ENCODE data around the gene ROR2.

ROR2 gene

DNA sequence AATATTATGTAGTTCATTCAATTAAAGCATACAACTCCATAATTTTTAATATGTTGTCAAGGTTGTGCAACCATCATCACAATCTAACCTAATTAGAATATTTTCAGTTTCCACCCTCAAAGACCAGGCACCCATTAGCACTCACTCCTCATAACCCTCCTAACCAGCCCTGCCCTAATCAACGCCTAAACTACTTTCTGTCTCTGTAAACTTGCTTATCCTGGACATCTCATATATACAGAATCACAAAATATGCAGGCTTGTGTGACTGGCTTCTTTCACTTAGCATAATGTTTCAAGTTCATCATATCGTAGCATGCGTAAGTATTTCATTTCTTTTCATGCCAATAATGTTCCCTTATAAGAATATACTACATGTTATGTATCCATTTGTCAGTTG, 391.6 kb downstream of the ROR2 start:
- no peaks in the 10 kb centered on the region for H3K27me3 ChIP-seq (ENCODE audit: low read length)
- H3K9ac ChIP-seq (ENCODE audit: low read length), result no peak overlapping the region
- no peaks in the 10 kb centered on the region for H3K9me2 ChIP-seq (replicated peaks; ENCODE audit: insufficient read depth, low read length)
- H3K4me3 ChIP-seq (ENCODE audit: insufficient read depth, low read length, poor library complexity, severe bottlenecking), result no peak overlapping the region
- no peak overlapping the region for H3K27ac ChIP-seq (ENCODE audit: low read depth, low read length)
- H3K36me3 ChIP-seq (ENCODE audit: low read length), result no peaks in the 10 kb centered on the region
- no peaks in the 10 kb centered on the region for H3K9me3 ChIP-seq (ENCODE audit: insufficient read depth, low read length)
- no peak overlapping the region for H3K4me2 ChIP-seq (ENCODE audit: low read depth, low read length, poor library complexity, severe bottlenecking)
- H2AFZ ChIP-seq (ENCODE audit: low read depth, low read length, severe bottlenecking), result no peak overlapping the region
- TF ChIP-seq CTCF (IDR thresholded peaks at IDR 0.05; ENCODE audit: insufficient read depth, low read length, poor library complexity, severe bottlenecking) (no peak), EZH2phosphoT487 (conservative IDR thresholded peaks at IDR 0.05; ENCODE audit: low read length) (no peak)
- no peaks in the 10 kb centered on the region for H3K79me2 ChIP-seq (ENCODE audit: insufficient read depth, low read length)
- no peaks in the 10 kb centered on the region for H3F3A ChIP-seq (ENCODE audit: insufficient read depth)
- H4K20me1 ChIP-seq (ENCODE audit: low read depth, low read length), result no peaks in the 10 kb centered on the region

GRCh38 chr9:91557327-91557726, 392.7 kb downstream of the ROR2 start:
- H3K79me2 ChIP-seq (ENCODE audit: insufficient read depth, low read length), result no peaks in the 10 kb centered on the region
- H3K27me3 ChIP-seq (ENCODE audit: low read length), result no peaks in the 10 kb centered on the region
- H3K4me3 ChIP-seq (ENCODE audit: insufficient read depth, low read length, poor library complexity, severe bottlenecking), result no peak overlapping the region
- H2AFZ ChIP-seq (ENCODE audit: low read depth, low read length, severe bottlenecking), result no peak overlapping the region
- H3K4me2 ChIP-seq (ENCODE audit: low read depth, low read length, poor library complexity, severe bottlenecking), result no peak overlapping the region
- no peak overlapping the region for H3K9ac ChIP-seq (ENCODE audit: low read length)
- no peaks in the 10 kb centered on the region for H3K36me3 ChIP-seq (ENCODE audit: low read length)
- no peaks in the 10 kb centered on the region for H3K9me2 ChIP-seq (replicated peaks; ENCODE audit: insufficient read depth, low read length)
- no peak overlapping the region for H3K27ac ChIP-seq (ENCODE audit: low read depth, low read length)
- H4K20me1 ChIP-seq (ENCODE audit: low read depth, low read length), result no peaks in the 10 kb centered on the region
- no peaks in the 10 kb centered on the region for H3F3A ChIP-seq (ENCODE audit: insufficient read depth)
- TF ChIP-seq EZH2phosphoT487 (conservative IDR thresholded peaks at IDR 0.05; ENCODE audit: low read length) (no peak), CTCF (IDR thresholded peaks at IDR 0.05; ENCODE audit: insufficient read depth, low read length, poor library complexity, severe bottlenecking) (no peak)
- no peaks in the 10 kb centered on the region for H3K9me3 ChIP-seq (ENCODE audit: insufficient read depth, low read length)

DNA sequence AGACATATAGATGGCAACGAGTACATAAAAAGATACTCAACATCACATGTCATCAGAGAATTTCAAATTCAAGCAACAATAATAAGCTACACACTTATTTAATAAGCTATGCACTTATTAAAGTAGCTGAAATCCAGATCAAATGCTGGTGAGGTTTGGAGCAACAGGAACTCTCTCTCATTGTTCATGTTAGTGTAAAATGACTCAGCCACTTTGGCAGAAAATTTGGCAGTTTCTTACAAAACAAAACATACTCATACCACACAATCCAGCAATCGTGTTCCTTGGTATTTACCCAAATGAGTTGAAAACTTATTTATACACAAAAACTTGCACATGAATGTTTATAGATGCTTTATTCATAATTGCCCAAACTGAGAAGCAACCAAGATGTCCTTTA, 394.9 kb downstream of the ROR2 start:
- Histone ChIP-seq H3F3A (ENCODE audit: insufficient read depth) (no peaks in the 10 kb centered on the region), H3K4me2 (ENCODE audit: low read depth, low read length, poor library complexity, severe bottlenecking) (no peak overlapping the region), H3K36me3 (ENCODE audit: low read length) (no peaks in the 10 kb centered on the region), H2AFZ (ENCODE audit: low read depth, low read length, severe bottlenecking) (no peak overlapping the region), H3K9me2 (replicated peaks; ENCODE audit: insufficient read depth, low read length) (no peaks in the 10 kb centered on the region), H3K9me3 (ENCODE audit: insufficient read depth, low read length) (no peaks in the 10 kb centered on the region), H4K20me1 (ENCODE audit: low read depth, low read length) (no peaks in the 10 kb centered on the region), H3K9ac (ENCODE audit: low read length) (no peak overlapping the region), H3K27ac (ENCODE audit: low read depth, low read length) (no peak overlapping the region), H3K4me3 (ENCODE audit: insufficient read depth, low read length, poor library complexity, severe bottlenecking) (no peak overlapping the region), H3K79me2 (ENCODE audit: insufficient read depth, low read length) (no peaks in the 10 kb centered on the region), H3K27me3 (ENCODE audit: low read length) (no peaks in the 10 kb centered on the region)
- TF ChIP-seq CTCF (IDR thresholded peaks at IDR 0.05; ENCODE audit: insufficient read depth, low read length, poor library complexity, severe bottlenecking), result no peak
- TF ChIP-seq EZH2phosphoT487 (conservative IDR thresholded peaks at IDR 0.05; ENCODE audit: low read length), result no peak

DNA sequence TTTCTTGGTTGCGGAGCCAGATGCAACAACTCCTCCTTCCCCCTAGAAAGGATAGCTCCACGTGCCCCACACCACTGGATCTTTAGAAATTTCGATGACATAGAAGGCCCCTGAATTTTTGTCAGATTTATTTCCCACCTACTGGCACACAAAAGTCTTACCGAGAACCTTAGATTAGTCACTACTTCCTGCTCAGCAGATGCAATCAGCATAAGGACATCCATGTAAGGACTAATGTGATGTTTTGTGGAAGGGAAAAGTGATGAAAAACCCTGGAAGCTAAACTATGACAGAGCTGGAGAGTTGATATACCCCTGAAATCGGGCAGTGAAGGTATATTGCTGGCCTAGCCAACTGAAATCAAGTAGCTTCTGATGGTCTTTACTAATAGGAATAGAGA, 400.9 kb downstream of the ROR2 start:
- H3K9me3 ChIP-seq (ENCODE audit: insufficient read depth, low read length), result no peaks in the 10 kb centered on the region
- H3F3A ChIP-seq (ENCODE audit: insufficient read depth), result no peaks in the 10 kb centered on the region
- no peaks in the 10 kb centered on the region for H3K27me3 ChIP-seq (ENCODE audit: low read length)
- no peak for TF ChIP-seq EZH2phosphoT487 (conservative IDR thresholded peaks at IDR 0.05; ENCODE audit: low read length)
- no peak for TF ChIP-seq CTCF (IDR thresholded peaks at IDR 0.05; ENCODE audit: insufficient read depth, low read length, poor library complexity, severe bottlenecking)
- no peak overlapping the region for H3K4me3 ChIP-seq (ENCODE audit: insufficient read depth, low read length, poor library complexity, severe bottlenecking)
- no peak overlapping the region for H3K9ac ChIP-seq (ENCODE audit: low read length)
- no peaks in the 10 kb centered on the region for H3K36me3 ChIP-seq (ENCODE audit: low read length)
- no peaks in the 10 kb centered on the region for H3K9me2 ChIP-seq (replicated peaks; ENCODE audit: insufficient read depth, low read length)
- H3K79me2 ChIP-seq (ENCODE audit: insufficient read depth, low read length), result no peaks in the 10 kb centered on the region
- no peak overlapping the region for H3K27ac ChIP-seq (ENCODE audit: low read depth, low read length)
- no peak overlapping the region for H2AFZ ChIP-seq (ENCODE audit: low read depth, low read length, severe bottlenecking)
- H4K20me1 ChIP-seq (ENCODE audit: low read depth, low read length), result no peaks in the 10 kb centered on the region
- H3K4me2 ChIP-seq (ENCODE audit: low read depth, low read length, poor library complexity, severe bottlenecking), result no peak overlapping the region
